IPS-20b (cell line): ENCODE measurements around the gene A2M.

ENCODE experiments used
- H3K27ac ChIP-seq: one replicate; pipeline ENCODE4 v1.5.1; 2013; ENCODE audit warnings: low read length
- H3K27me3 ChIP-seq: 2 replicates; pipeline ENCODE4 v1.6.1; 2013; ENCODE audit warnings: mild to moderate bottlenecking, low read length, inconsistent platforms; ENCODE audit not compliant: insufficient read depth
- H3K36me3 ChIP-seq: 2 replicates; pipeline ENCODE4 v1.6.1; 2013; ENCODE audit warnings: low read depth, mild to moderate bottlenecking, inconsistent platforms, low read length, moderate library complexity; ENCODE audit not compliant: insufficient read depth
- H3K4me1 ChIP-seq: 2 replicates; pipeline ENCODE4 v1.6.1; 2013; ENCODE audit warnings: mild to moderate bottlenecking, control low read depth, inconsistent platforms, low read length, moderate library complexity; ENCODE audit not compliant: insufficient read depth
- H3K4me3 ChIP-seq: 2 replicates; pipeline ENCODE4 v1.5.1; 2013; ENCODE audit warnings: mild to moderate bottlenecking, low read length, inconsistent platforms
- H3K9ac ChIP-seq: 2 replicates; pipeline ENCODE4 v1.6.1; 2013; ENCODE audit warnings: low read depth, mild to moderate bottlenecking, inconsistent platforms, low read length, moderate library complexity
- H3K9me3 ChIP-seq: 2 replicates; pipeline ENCODE4 v1.6.1; 2013; ENCODE audit warnings: mild to moderate bottlenecking, low read depth, low read length, inconsistent platforms; ENCODE audit not compliant: insufficient read depth

Gene A2M

GRCh38 chr12:9076733-9077132 is 39.0 kb downstream of the A2M start:
- Histone ChIP-seq H3K4me3 (no peak overlapping the region), H3K27ac (no peak overlapping the region), H3K4me1 (no peaks in the 10 kb centered on the region), H3K27me3 (no peaks in the 10 kb centered on the region), H3K36me3 (no peaks in the 10 kb centered on the region), H3K9ac (no peak overlapping the region), H3K9me3 (no peaks in the 10 kb centered on the region)

- Histone ChIP-seq H3K4me3 (no peak overlapping the region), H3K9me3 (no peaks in the 10 kb centered on the region), H3K27ac (no peak overlapping the region), H3K9ac (no peak overlapping the region), H3K36me3 (no peaks in the 10 kb centered on the region), H3K4me1 (no peaks in the 10 kb centered on the region), H3K27me3 (no peaks in the 10 kb centered on the region)
Measured at GRCh38 chr12:9075138-9075535, 40.6 kb downstream of the A2M start.

DNA sequence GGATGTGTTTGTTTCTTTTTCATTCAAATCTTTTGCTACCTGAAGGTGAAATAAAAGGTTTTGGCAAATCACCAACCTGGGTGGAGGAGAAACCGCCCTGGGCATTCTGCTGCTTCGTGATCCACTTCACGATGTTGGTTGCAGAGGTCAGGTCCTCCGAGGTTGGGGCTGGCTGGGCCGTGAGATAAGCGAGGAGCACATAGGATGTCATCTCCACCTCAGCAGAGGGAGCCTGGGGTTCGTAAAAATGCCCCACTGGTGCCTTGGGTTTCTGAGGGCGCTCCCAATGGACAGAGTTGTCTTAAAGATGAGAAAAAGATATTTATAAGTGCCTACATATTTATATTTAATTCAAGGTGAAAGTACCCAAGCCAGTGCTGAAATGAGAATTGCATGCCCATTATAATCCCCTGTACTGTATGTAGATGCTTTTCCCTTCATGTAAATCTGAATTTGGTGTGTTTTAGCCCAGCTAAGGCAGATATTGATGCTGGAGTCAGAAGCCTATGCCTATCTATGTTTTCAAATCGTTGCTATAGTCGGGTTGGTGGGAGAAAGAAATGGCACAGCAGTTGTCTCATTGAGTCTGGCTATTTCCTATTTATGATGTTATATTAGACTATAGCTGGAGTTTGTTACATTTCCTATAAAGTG is 41.1 kb downstream of the A2M start:
- Histone ChIP-seq H3K9ac (no peak overlapping the region), H3K36me3 (no peaks in the 10 kb centered on the region), H3K4me1 (no peaks in the 10 kb centered on the region), H3K4me3 (no peak overlapping the region), H3K9me3 (no peaks in the 10 kb centered on the region), H3K27ac (no peak overlapping the region), H3K27me3 (no peaks in the 10 kb centered on the region)

GRCh38 chr12:9073076-9073475 is 42.6 kb downstream of the A2M start:
- Histone ChIP-seq H3K4me1 (no peaks in the 10 kb centered on the region), H3K4me3 (no peak overlapping the region), H3K36me3 (no peaks in the 10 kb centered on the region), H3K27ac (no peak overlapping the region), H3K9me3 (no peaks in the 10 kb centered on the region), H3K27me3 (no peaks in the 10 kb centered on the region), H3K9ac (no peak overlapping the region)

DNA sequence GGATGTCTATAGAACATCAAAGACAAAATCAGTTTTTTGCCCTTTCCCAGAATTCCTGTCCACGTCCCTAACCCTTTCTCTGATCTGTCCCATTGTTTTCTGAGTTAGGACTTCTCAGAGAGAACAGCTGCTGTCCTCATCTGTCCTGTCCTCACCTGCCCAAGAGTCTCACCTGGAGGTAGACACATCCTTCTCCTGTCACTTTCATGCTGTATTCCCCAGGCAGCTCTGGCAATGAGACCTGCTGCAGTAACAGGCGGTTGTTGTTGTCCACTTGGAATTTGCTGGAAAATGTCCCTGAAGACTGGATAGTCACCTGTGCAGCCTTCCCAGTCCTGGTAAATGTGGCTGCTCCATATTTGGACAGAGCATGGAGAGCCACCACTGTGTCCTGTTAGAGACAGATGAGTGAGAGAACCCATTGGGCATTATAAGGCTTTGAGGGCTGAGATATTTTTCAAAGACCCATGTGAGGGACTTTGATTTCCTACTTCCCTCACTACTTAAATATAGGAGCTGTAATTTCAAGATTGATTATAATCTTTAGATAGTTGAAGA is 43.2 kb downstream of the A2M start:
- H3K9me3 ChIP-seq = no peaks in the 10 kb centered on the region
- no peaks in the 10 kb centered on the region for H3K4me1 ChIP-seq
- H3K27me3 ChIP-seq = no peaks in the 10 kb centered on the region
- no peaks in the 10 kb centered on the region for H3K36me3 ChIP-seq
- H3K27ac ChIP-seq = no peak overlapping the region
- H3K4me3 ChIP-seq = no peak overlapping the region
- H3K9ac ChIP-seq = no peak overlapping the region

DNA sequence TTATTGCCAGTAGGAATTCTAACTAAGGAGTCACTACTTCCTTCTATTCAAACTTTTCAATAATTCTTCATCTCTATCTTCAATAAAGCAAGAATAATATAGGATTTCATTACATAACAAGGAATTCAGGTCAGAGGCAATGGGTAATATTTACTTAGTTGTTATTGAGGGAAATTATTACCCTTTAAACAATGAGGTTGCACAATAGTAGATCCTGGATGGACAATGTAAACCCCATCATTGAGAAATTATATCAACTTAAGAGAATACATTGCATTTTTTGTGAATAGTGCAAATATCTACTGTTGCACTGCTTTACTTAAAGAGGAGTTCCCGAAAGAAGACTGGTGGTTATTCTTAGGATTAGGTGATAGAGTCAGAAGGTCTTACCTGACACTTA is 43.8 kb downstream of the A2M start:
- no peak overlapping the region for H3K9ac ChIP-seq
- H3K27ac ChIP-seq = no peak overlapping the region
- H3K4me1 ChIP-seq = no peaks in the 10 kb centered on the region
- 0 out of 2 replicates have a peak, but pooled peaks cover 2% of the 10 kb centered on the region for H3K36me3 ChIP-seq
- H3K9me3 ChIP-seq = no peaks in the 10 kb centered on the region
- H3K4me3 ChIP-seq = no peak overlapping the region
- no peaks in the 10 kb centered on the region for H3K27me3 ChIP-seq

GRCh38 chr12:9071518-9071917 is 44.2 kb downstream of the A2M start:
- Histone ChIP-seq H3K27ac (no peak overlapping the region), H3K27me3 (no peaks in the 10 kb centered on the region), H3K4me1 (no peaks in the 10 kb centered on the region), H3K36me3 (0 out of 2 replicates have a peak, but pooled peaks cover 5% of the 10 kb centered on the region), H3K4me3 (no peak overlapping the region), H3K9me3 (no peaks in the 10 kb centered on the region), H3K9ac (no peak overlapping the region)

- Histone ChIP-seq H3K4me3 (no peak overlapping the region), H3K27me3 (no peaks in the 10 kb centered on the region), H3K9me3 (no peaks in the 10 kb centered on the region), H3K9ac (no peak overlapping the region), H3K27ac (no peak overlapping the region), H3K36me3 (0 out of 2 replicates have a peak, but pooled peaks cover 5% of the 10 kb centered on the region), H3K4me1 (peaks cover 2% of the 10 kb centered on the region; the same call in 1 of the 2 replicates)
Measured at GRCh38 chr12:9070351-9070750, 45.4 kb downstream of the A2M start.

DNA sequence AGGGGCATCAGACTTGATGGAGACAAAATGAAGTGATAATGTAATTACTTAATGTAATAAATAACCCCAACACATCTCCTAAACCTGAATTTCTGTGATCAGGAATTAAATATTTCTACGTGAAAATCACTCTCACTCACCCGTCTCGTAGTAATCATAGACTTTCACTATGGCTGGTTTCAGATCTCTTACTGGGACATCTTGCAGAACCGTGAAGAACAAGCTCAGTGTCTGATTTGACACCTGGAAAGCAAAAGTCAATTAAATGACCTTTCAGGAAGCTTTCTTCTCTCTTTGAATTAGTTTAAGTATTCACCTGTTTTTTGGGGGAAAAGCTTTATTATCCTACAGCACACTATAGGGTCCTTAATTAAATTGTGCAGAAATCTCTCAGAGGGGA is 47.1 kb downstream of the A2M start:
- H3K9me3 ChIP-seq = no peaks in the 10 kb centered on the region
- no peak overlapping the region for H3K27ac ChIP-seq
- 0 out of 2 replicates have a peak, but pooled peaks cover 5% of the 10 kb centered on the region for H3K36me3 ChIP-seq
- H3K4me3 ChIP-seq = no peak overlapping the region
- H3K4me1 ChIP-seq = peaks cover 6% of the 10 kb centered on the region; the same call in 1 of the 2 replicates
- no peaks in the 10 kb centered on the region for H3K27me3 ChIP-seq
- no peak overlapping the region for H3K9ac ChIP-seq

DNA sequence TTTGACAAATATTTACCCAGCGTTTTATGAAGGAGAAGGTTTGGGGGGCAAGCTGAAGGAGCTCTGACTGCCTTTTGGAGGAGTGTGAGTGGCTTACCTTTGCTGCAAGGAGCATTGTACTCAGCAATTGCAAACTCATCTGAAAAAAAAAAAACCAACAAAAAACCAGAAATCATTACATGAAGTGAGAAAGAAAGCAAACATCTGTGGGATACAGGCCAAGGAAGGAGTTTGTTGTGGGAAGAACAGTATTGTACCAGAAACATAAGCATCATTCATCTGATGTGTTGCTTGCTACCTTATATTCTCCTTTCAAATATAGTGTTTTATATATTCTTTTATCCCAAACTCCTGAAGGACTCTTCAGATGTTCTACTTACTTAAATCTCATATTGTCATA is 47.6 kb downstream of the A2M start:
- Histone ChIP-seq H3K9me3 (no peaks in the 10 kb centered on the region), H3K4me1 (peaks cover 7% of the 10 kb centered on the region; the same call in 1 of the 2 replicates), H3K36me3 (0 out of 2 replicates have a peak, but pooled peaks cover 5% of the 10 kb centered on the region), H3K27me3 (no peaks in the 10 kb centered on the region), H3K4me3 (no peak overlapping the region), H3K9ac (no peak overlapping the region), H3K27ac (no peak overlapping the region)

DNA sequence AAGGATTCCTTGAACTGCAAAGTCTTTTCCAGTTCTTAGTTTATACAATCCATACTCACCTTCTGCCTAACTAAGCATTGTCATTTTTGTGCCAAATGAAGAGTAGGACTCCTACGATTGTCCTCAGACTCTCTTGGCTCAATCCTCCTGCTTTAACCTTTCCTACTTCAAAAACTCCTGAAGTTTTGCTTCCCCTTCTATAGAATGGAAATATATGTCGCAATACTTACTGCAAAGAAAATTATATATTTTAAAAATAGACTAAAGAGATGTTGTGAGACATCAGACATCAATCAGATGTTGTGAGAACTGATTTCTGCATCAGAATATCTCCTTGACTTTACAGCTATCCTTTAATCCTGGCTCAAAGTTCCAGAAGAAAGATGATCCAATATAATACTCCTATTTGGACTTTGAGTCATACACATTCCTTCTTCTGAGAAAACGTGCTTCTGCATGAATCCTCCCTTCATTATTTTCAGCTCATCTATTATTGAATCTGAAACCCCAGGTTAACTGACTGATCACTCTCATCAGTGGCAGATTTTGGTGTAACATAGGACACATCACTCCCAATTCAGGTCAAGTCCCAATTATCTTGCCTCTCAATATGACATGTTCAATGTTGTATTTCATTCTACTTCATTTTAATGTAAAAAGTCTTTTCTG is 48.8 kb downstream of the A2M start:
- Histone ChIP-seq H3K4me1 (peaks cover 7% of the 10 kb centered on the region; the same call in 1 of the 2 replicates), H3K27me3 (no peaks in the 10 kb centered on the region), H3K9ac (no peak overlapping the region), H3K36me3 (0 out of 2 replicates have a peak, but pooled peaks cover 5% of the 10 kb centered on the region), H3K27ac (no peak overlapping the region), H3K4me3 (no peak overlapping the region), H3K9me3 (no peaks in the 10 kb centered on the region)

DNA sequence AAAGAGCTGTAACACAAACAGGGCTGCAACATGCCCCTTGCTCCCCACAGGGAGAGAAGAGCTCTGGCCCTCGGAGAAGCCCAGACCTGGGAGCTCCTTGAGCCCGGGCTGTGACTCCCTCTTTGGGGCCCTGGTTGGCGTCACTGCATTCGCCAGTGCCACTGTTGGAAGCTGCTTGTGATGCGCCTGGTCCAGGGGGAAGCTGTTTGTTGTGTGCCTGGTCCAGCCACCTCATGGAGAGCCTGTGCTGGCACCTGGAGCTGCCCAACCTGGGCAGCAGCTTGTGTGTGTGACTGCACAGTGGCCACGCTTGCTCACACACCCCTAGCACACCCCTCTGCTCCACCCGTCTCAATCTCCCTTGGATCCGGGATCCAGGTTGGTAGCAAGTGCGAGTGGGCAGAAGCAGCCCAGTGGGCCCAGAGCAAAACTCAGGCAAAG is 49.5 kb downstream of the A2M start:
- no peak overlapping the region for H3K27ac ChIP-seq
- H3K4me3 ChIP-seq = no peak overlapping the region
- no peaks in the 10 kb centered on the region for H3K9me3 ChIP-seq
- H3K4me1 ChIP-seq = peaks cover 7% of the 10 kb centered on the region; the same call in 1 of the 2 replicates
- no peaks in the 10 kb centered on the region for H3K27me3 ChIP-seq
- H3K36me3 ChIP-seq = 0 out of 2 replicates have a peak, but pooled peaks cover 5% of the 10 kb centered on the region
- no peak overlapping the region for H3K9ac ChIP-seq
